Activated T-helper 17 cell treated with anti-CD3 and anti-CD28 coated beads, Interleukin-2, amount 50 U/mL, for 72 hours (primary cell): ENCODE data around the gene ACAD11. TPM values are rescaled to one million over a fixed set of nuclear protein-coding genes. Genes with fewer than 3 reads are reported as not detected.

Source experiments
- ATAC-seq: fragments of 150-1000 bp; cut with Tn5 transposase; replicated peaks from 2 replicates; pipeline ENCODE4 v1.10.0; 2021; ENCODE audit warnings: mild to moderate bottlenecking, moderate library complexity
- H3K27ac Mint-ChIP-seq: one replicate; pipeline ENCODE4 v1.8.0; 2022; ENCODE audit warnings: mixed read lengths
- H3K27me3 Mint-ChIP-seq: one replicate; pipeline ENCODE4 v1.8.0; 2022; ENCODE audit warnings: mixed read lengths
- H3K36me3 Mint-ChIP-seq: one replicate; pipeline ENCODE4 v1.8.0; 2022; ENCODE audit warnings: low read depth, mild to moderate bottlenecking, mixed read lengths
- H3K4me1 Mint-ChIP-seq: one replicate; pipeline ENCODE4 v1.8.0; 2022; ENCODE audit warnings: mixed read lengths
- H3K4me3 Mint-ChIP-seq: one replicate; pipeline ENCODE4 v1.8.0; 2022; ENCODE audit warnings: mild to moderate bottlenecking, mixed read lengths
- H3K9me3 Mint-ChIP-seq: one replicate; pipeline ENCODE4 v1.8.0; 2022; ENCODE audit warnings: mixed read lengths
- total RNA-seq, 2 donors: library from RNA; stranded (reverse); gene quantifications; one replicate each; pipeline ENCODE4 v1.2.3, GENCODE V29; 2022

The ACAD11 gene
- total RNA-seq: 10 to 100 TPM; 10.7 to 20.2 TPM

DNA sequence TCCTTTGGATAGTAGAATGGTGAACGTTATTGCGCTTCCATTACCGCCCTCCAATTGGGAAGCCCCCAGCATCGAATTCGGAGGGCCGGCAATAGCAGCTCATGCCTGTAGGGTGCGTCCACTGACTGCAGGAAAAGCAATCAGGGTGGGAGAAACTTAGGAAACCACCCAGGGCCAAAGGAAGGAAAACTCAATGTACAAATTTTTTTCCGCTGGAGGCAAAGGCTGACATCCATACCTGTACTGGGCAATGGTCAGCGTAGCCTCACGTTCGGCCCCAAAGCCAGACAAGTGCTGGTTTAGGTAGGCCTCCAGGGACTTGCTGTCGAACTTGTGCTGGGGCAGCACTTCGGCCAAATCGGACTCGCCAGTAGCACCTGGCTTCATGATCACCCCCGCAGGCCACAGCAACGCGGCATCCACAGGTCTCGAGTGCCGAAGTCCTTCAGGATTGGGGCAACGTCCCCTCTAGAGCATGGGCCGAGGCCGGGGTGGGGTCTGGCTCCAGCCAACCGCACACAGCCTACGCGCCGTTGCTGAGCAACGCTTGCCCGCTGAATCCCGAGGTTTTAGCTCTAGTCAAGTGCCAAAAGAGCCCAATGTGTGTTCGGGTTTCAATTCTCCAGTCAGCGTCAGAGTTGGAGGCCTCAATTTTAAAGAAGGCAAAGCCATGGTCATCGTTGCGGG lies at the start of gene ACAD11:
Gene ACAD11, minus strand, starts transcription at position 445 of the 687 bp plus-strand sequence. Its CDS starts 58 bp downstream, at position 387.
- H3K27me3 Mint-ChIP-seq: no peaks in the 10 kb centered on the region
- peak within 1 kb of the TSS; percentile 90 for H3K4me3 Mint-ChIP-seq
- H3K4me1 Mint-ChIP-seq: peaks cover 29% of the 10 kb centered on the region
- peak; percentile 52 for ATAC-seq
- no peaks in the 10 kb centered on the region for H3K9me3 Mint-ChIP-seq
- peak within 1 kb of the TSS; percentile 94 for H3K27ac Mint-ChIP-seq
- H3K36me3 Mint-ChIP-seq: peaks cover 43% of the 10 kb centered on the region

- H3K27me3 Mint-ChIP-seq: no peaks in the 10 kb centered on the region
- H3K9me3 Mint-ChIP-seq: no peaks in the 10 kb centered on the region
- no peak overlapping the region for H3K27ac Mint-ChIP-seq
- no peak overlapping the region for H3K4me3 Mint-ChIP-seq
- ATAC-seq: no peak
- peaks cover 96% of the 10 kb centered on the region for H3K36me3 Mint-ChIP-seq
- H3K4me1 Mint-ChIP-seq: peaks cover 6% of the 10 kb centered on the region
Observed at GRCh38 chr3:132703733-132704132, 44.1 kb upstream of the ACAD11 start.

- Mint-ChIP-seq H3K9me3 (no peaks in the 10 kb centered on the region), H3K4me3 (no peak overlapping the region), H3K36me3 (peaks cover 89% of the 10 kb centered on the region), H3K4me1 (no peaks in the 10 kb centered on the region), H3K27ac (peak overlapping the region; percentile 71), H3K27me3 (no peaks in the 10 kb centered on the region)
- ATAC-seq: no peak
Observed at GRCh38 chr3:132695422-132695821, 35.8 kb upstream of the ACAD11 start.

GRCh38 chr3:132694991-132695390 lies 35.4 kb upstream of the ACAD11 start:
- Mint-ChIP-seq H3K27ac (peak overlapping the region; percentile 71), H3K9me3 (no peaks in the 10 kb centered on the region), H3K4me3 (no peak overlapping the region), H3K4me1 (no peaks in the 10 kb centered on the region), H3K36me3 (peaks cover 89% of the 10 kb centered on the region), H3K27me3 (no peaks in the 10 kb centered on the region)
- no peak for ATAC-seq

- no peak for ATAC-seq
- no peaks in the 10 kb centered on the region for H3K27me3 Mint-ChIP-seq
- no peak overlapping the region for H3K27ac Mint-ChIP-seq
- H3K4me3 Mint-ChIP-seq: no peak overlapping the region
- H3K9me3 Mint-ChIP-seq: no peaks in the 10 kb centered on the region
- H3K36me3 Mint-ChIP-seq: peaks cover 88% of the 10 kb centered on the region
- no peaks in the 10 kb centered on the region for H3K4me1 Mint-ChIP-seq
Observed at GRCh38 chr3:132690040-132690439, 30.4 kb upstream of the ACAD11 start.

- Mint-ChIP-seq H3K36me3 (peaks cover 82% of the 10 kb centered on the region), H3K27ac (no peak overlapping the region), H3K4me3 (no peak overlapping the region)
Observed at GRCh38 chr3:132682201-132682600, 22.6 kb upstream of the ACAD11 start.

GRCh38 chr3:132681421-132681820 lies 21.8 kb upstream of the ACAD11 start:
- no peaks in the 10 kb centered on the region for H3K27me3 Mint-ChIP-seq
- no peaks in the 10 kb centered on the region for H3K9me3 Mint-ChIP-seq
- H3K27ac Mint-ChIP-seq: no peak overlapping the region
- no peak for ATAC-seq
- H3K4me1 Mint-ChIP-seq: no peaks in the 10 kb centered on the region
- H3K4me3 Mint-ChIP-seq: no peak overlapping the region
- peaks cover 82% of the 10 kb centered on the region for H3K36me3 Mint-ChIP-seq

More at GRCh38 chr3:132682201-132682600, 22.6 kb upstream of the ACAD11 start:
- ATAC-seq: no peak
- no peaks in the 10 kb centered on the region for H3K4me1 Mint-ChIP-seq
- no peaks in the 10 kb centered on the region for H3K9me3 Mint-ChIP-seq
- H3K27me3 Mint-ChIP-seq: no peaks in the 10 kb centered on the region

DNA sequence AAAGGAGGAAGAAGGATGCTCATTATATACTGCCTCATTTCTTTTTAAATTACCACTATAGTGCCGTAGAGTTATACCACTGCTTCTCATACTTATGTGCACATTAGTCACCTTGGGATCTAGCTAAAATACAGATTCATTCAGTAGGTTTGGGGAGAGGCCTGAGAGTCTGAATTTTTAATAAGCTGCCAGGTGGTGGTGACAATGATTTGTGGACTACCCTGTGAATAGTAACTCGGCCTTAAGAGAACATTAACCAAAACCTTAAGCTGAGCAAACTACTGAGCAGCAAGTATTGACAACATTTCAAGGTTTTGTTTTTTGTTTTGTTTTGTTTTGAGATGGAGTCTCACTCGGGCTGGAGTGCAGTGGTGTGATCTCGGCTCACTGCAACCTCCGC lies 20.3 kb upstream of the ACAD11 start:
- Mint-ChIP-seq H3K4me1 (no peaks in the 10 kb centered on the region), H3K27ac (no peak overlapping the region), H3K4me3 (no peak overlapping the region), H3K36me3 (peaks cover 82% of the 10 kb centered on the region), H3K27me3 (no peaks in the 10 kb centered on the region), H3K9me3 (no peaks in the 10 kb centered on the region)
- ATAC-seq: no peak

GRCh38 chr3:132675408-132675807 lies 15.8 kb upstream of the ACAD11 start:
- Mint-ChIP-seq H3K36me3 (peaks cover 90% of the 10 kb centered on the region), H3K27ac (peak overlapping the region; percentile 56), H3K4me1 (no peaks in the 10 kb centered on the region), H3K9me3 (no peaks in the 10 kb centered on the region), H3K27me3 (no peaks in the 10 kb centered on the region), H3K4me3 (no peak overlapping the region)
- peak; percentile 19 for ATAC-seq

DNA sequence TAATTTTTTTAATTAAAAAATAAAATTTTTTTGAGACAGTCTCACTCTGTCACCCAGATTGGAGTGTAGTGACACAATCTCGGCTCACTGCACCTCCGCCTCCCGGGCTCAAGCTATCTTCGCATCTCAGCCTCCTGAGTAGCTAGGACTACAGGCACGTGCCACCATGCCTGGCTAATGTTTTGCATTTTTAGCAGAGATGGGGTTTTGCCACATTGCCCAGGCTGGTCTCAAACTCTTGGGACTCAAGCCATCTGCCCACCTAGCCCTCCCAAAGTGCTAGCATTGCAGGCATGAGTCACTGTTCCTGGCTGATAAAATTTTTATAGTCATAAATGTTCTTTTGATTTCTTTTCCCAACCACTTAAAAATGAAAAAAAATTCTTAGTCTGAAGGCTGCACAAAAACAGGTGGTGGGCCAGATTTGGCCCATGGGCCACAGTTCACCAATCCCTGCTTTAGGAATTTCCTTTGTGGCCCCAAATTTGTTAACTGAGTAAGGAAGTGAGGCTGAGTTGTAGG lies 9.7 kb upstream of the ACAD11 start:
- Mint-ChIP-seq H3K36me3 (peaks cover 96% of the 10 kb centered on the region), H3K27me3 (no peaks in the 10 kb centered on the region), H3K27ac (no peak overlapping the region), H3K4me3 (no peak overlapping the region), H3K9me3 (no peaks in the 10 kb centered on the region), H3K4me1 (peaks cover 8% of the 10 kb centered on the region)
- ATAC-seq: no peak

GRCh38 chr3:132665230-132665745 lies 5.7 kb upstream of the ACAD11 start:
- H3K27me3 Mint-ChIP-seq: no peaks in the 10 kb centered on the region
- no peak overlapping the region for H3K27ac Mint-ChIP-seq
- H3K36me3 Mint-ChIP-seq: peaks cover 83% of the 10 kb centered on the region
- no peaks in the 10 kb centered on the region for H3K9me3 Mint-ChIP-seq
- peaks cover 24% of the 10 kb centered on the region for H3K4me1 Mint-ChIP-seq
- ATAC-seq: no peak
- H3K4me3 Mint-ChIP-seq: no peak overlapping the region

DNA sequence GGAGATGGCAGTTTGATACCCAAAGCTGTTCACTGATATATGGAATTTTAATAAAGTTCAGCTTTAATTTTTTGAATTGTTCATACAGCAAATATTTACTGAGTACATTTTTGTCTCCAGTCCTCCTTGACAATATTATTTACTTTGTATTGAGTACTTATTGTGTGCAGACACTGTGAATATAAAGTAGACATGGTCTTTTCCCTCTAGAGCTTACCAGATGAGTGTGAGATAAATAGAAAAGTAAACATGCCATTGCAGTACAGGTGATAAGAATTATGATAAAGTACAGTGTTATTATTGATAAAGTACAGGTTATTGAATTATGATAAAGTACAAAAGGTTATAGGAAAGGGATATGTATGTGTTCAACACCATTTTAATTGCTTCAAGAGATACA lies 2.6 kb upstream of the ACAD11 start:
- H3K4me3 Mint-ChIP-seq: peak overlapping the region; percentile 90

GRCh38 chr3:132661101-132661500 lies 1.5 kb upstream of the ACAD11 start:
- Mint-ChIP-seq H3K4me3 (peak overlapping the region; percentile 90), H3K9me3 (no peaks in the 10 kb centered on the region), H3K36me3 (peaks cover 59% of the 10 kb centered on the region), H3K27ac (peak overlapping the region; percentile 94), H3K27me3 (no peaks in the 10 kb centered on the region), H3K4me1 (peaks cover 30% of the 10 kb centered on the region)
- ATAC-seq: peak; percentile 5

More for the DNA sequence above, 2.6 kb upstream of the ACAD11 start:
- no peaks in the 10 kb centered on the region for H3K9me3 Mint-ChIP-seq
- no peaks in the 10 kb centered on the region for H3K27me3 Mint-ChIP-seq
- H3K4me1 Mint-ChIP-seq: peaks cover 30% of the 10 kb centered on the region
- H3K27ac Mint-ChIP-seq: no peak overlapping the region
- ATAC-seq: no peak
- H3K36me3 Mint-ChIP-seq: peaks cover 68% of the 10 kb centered on the region

- Mint-ChIP-seq H3K36me3 (peaks cover 55% of the 10 kb centered on the region), H3K4me1 (peaks cover 30% of the 10 kb centered on the region), H3K9me3 (no peaks in the 10 kb centered on the region), H3K4me3 (peak overlapping the region; percentile 90), H3K27me3 (no peaks in the 10 kb centered on the region), H3K27ac (peak overlapping the region; percentile 94)
- no peak for ATAC-seq
Observed at GRCh38 chr3:132660811-132661070, 1.1 kb upstream of the ACAD11 start.

DNA sequence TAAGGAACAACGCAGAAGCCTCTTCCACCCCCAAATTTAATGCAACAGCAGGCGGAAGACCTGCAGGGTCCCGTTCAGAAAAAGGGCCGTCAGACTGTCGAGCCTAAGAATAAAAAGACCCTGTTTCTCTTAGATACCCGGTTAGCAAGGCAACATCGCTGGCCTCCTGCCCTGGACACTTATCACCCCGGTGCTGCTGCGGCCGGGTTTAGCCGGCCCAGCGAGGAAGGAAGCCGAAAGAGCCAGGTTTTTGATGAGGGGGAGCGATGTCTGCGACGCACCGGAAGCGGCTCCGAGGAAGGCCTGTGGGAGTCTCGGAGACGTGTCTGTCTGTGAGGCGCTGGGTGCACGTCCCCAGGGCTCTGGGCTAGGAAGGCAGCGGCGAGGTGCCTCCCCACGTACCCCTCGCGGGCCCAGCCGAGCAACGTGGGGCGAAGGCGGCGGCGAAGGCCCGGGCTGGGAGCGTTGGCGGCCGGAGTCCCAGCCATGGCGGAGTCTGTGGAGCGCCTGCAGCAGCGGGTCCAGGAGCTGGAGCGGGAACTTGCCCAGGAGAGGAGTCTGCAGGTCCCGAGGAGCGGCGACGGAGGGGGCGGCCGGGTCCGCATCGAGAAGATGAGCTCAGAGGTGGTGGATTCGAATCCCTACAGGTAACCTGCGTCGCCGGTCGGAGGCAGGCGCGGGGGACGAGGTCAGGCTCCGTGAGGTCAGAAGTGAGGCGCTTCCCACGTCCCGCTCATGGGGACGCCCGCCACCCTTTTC lies 622 bp upstream of the ACAD11 start, which contains the start of gene UBA5:
Gene UBA5, plus strand, starts transcription at position 278 of the 759 bp plus-strand sequence. Its CDS starts 209 bp downstream, at position 487.
- peak within 1 kb of the TSS; percentile 94 for H3K27ac Mint-ChIP-seq
- peak; percentile 87 for ATAC-seq
- H3K4me1 Mint-ChIP-seq: peaks cover 34% of the 10 kb centered on the region

More for the DNA sequence above, 622 bp upstream of the ACAD11 start, which contains the start of gene UBA5:
- Mint-ChIP-seq H3K36me3 (peaks cover 50% of the 10 kb centered on the region), H3K27me3 (no peaks in the 10 kb centered on the region), H3K9me3 (no peaks in the 10 kb centered on the region), H3K4me3 (peak within 1 kb of the TSS; percentile 90)
